ENCODE data around the gene PCDH19.
A peak's percentile ranks its signal among the peaks of the same experiment; 100 is the strongest.

PCDH19 gene

DNA sequence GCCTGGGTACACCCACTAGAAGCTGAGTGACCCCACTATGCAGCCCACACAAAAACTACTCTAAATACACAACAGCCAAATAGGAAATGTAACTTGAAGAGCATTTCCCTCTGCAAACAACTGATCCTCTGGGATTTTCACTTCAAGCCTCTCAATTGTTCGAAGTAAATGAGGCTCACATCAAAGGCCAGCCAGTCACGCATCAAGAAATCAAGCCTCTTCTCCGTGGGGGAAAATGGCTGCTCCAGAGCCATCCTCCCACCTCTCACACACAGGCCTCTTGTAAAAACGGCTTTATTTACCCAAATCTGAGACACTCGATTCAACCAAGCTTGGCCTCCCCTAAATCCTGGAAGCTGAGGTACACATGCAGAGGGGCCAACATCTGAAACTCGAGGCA, 14.3 kb downstream of the PCDH19 start:
- Histone ChIP-seq H3K4me2 (ENCODE audit: low read length) (no peak overlapping the region), H3K36me3 (ENCODE audit: control insufficient read depth, insufficient read depth, low read length) (no peaks in the 10 kb centered on the region), H3K4me1 (no peaks in the 10 kb centered on the region), H3K27me3 (ENCODE audit: control insufficient read depth, insufficient read depth, low read length) (no peaks in the 10 kb centered on the region), H3K27ac (no peak overlapping the region), H3K9me3 (ENCODE audit: control insufficient read depth, low read length) (no peaks in the 10 kb centered on the region), H3K4me3 (ENCODE audit: low read depth, low read length) (no peak overlapping the region), H3K79me2 (no peaks in the 10 kb centered on the region), H2AFZ (no peak overlapping the region), H3K9ac (no peak overlapping the region)
- TF ChIP-seq, protein P1, sequence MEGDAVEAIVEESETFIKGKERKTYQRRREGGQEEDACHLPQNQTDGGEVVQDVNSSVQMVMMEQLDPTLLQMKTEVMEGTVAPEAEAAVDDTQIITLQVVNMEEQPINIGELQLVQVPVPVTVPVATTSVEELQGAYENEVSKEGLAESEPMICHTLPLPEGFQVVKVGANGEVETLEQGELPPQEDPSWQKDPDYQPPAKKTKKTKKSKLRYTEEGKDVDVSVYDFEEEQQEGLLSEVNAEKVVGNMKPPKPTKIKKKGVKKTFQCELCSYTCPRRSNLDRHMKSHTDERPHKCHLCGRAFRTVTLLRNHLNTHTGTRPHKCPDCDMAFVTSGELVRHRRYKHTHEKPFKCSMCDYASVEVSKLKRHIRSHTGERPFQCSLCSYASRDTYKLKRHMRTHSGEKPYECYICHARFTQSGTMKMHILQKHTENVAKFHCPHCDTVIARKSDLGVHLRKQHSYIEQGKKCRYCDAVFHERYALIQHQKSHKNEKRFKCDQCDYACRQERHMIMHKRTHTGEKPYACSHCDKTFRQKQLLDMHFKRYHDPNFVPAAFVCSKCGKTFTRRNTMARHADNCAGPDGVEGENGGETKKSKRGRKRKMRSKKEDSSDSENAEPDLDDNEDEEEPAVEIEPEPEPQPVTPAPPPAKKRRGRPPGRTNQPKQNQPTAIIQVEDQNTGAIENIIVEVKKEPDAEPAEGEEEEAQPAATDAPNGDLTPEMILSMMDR (IDR thresholded peaks at IDR 0.05): no peak

GRCh38 chrX:100381619-100382018, 28.5 kb downstream of the PCDH19 start:
- Histone ChIP-seq H3K27me3 (ENCODE audit: control insufficient read depth, insufficient read depth, low read length) (no peaks in the 10 kb centered on the region), H2AFZ (no peak overlapping the region), H3K36me3 (ENCODE audit: control insufficient read depth, insufficient read depth, low read length) (no peaks in the 10 kb centered on the region), H3K4me3 (ENCODE audit: low read depth, low read length) (no peak overlapping the region), H3K9ac (no peak overlapping the region), H3K79me2 (no peaks in the 10 kb centered on the region), H3K27ac (no peak overlapping the region), H3K4me1 (no peaks in the 10 kb centered on the region), H3K9me3 (ENCODE audit: control insufficient read depth, low read length) (no peaks in the 10 kb centered on the region), H3K4me2 (ENCODE audit: low read length) (no peak overlapping the region)
- TF ChIP-seq, protein P1 (IDR thresholded peaks at IDR 0.05): no peak

- H3K79me2 ChIP-seq: no peaks in the 10 kb centered on the region
- H3K36me3 ChIP-seq (ENCODE audit: control insufficient read depth, insufficient read depth, low read length): no peaks in the 10 kb centered on the region
Measured at GRCh38 chrX:100379388-100379986, 30.6 kb downstream of the PCDH19 start.

GRCh38 chrX:100377826-100378225, 32.2 kb downstream of the PCDH19 start:
- H3K9me3 ChIP-seq (ENCODE audit: control insufficient read depth, low read length): no peaks in the 10 kb centered on the region
- H2AFZ ChIP-seq: no peak overlapping the region
- H3K36me3 ChIP-seq (ENCODE audit: control insufficient read depth, insufficient read depth, low read length): no peaks in the 10 kb centered on the region
- H3K4me2 ChIP-seq (ENCODE audit: low read length): no peak overlapping the region
- H3K27ac ChIP-seq: no peak overlapping the region
- H3K4me1 ChIP-seq: no peaks in the 10 kb centered on the region
- no peak overlapping the region for H3K9ac ChIP-seq
- no peaks in the 10 kb centered on the region for H3K27me3 ChIP-seq (ENCODE audit: control insufficient read depth, insufficient read depth, low read length)
- H3K79me2 ChIP-seq: no peaks in the 10 kb centered on the region
- H3K4me3 ChIP-seq (ENCODE audit: low read depth, low read length): no peak overlapping the region
- TF ChIP-seq, protein P1 (IDR thresholded peaks at IDR 0.05): no peak

More at GRCh38 chrX:100379388-100379986, 30.6 kb downstream of the PCDH19 start:
- TF ChIP-seq, protein P1 (IDR thresholded peaks at IDR 0.05): peak; percentile 20
- Histone ChIP-seq H3K9ac (no peak overlapping the region), H3K27ac (no peak overlapping the region), H3K27me3 (ENCODE audit: control insufficient read depth, insufficient read depth, low read length) (no peaks in the 10 kb centered on the region), H3K4me3 (ENCODE audit: low read depth, low read length) (no peak overlapping the region), H2AFZ (no peak overlapping the region), H3K9me3 (ENCODE audit: control insufficient read depth, low read length) (no peaks in the 10 kb centered on the region), H3K4me1 (no peaks in the 10 kb centered on the region), H3K4me2 (ENCODE audit: low read length) (no peak overlapping the region)

DNA sequence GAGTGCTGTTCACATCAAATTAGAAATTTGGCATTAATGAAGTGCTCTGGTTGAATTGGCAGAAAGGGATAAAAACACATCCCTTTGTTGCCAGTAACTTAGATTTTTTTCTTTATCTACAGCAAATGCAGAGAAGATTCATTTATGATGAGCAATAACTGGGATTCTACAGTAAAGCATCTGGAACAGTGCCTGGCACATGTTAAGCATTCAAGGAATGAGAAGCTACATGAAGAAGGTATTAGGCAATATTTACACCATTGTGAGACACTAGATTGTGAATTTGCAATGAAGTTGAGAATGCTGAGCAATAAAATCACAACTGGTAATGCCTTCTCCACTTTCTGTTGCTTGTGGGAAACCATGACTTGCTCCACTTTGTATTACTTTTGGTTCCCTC, 33.5 kb downstream of the PCDH19 start:
- Histone ChIP-seq H3K4me1 (no peaks in the 10 kb centered on the region), H3K36me3 (ENCODE audit: control insufficient read depth, insufficient read depth, low read length) (no peaks in the 10 kb centered on the region), H3K79me2 (no peaks in the 10 kb centered on the region), H3K27ac (no peak overlapping the region), H3K9me3 (ENCODE audit: control insufficient read depth, low read length) (no peaks in the 10 kb centered on the region), H3K9ac (no peak overlapping the region), H2AFZ (no peak overlapping the region), H3K27me3 (ENCODE audit: control insufficient read depth, insufficient read depth, low read length) (no peaks in the 10 kb centered on the region), H3K4me2 (ENCODE audit: low read length) (no peak overlapping the region), H3K4me3 (ENCODE audit: low read depth, low read length) (no peak overlapping the region)
- TF ChIP-seq, protein P1 (IDR thresholded peaks at IDR 0.05): no peak
